Measurements from ENCODE around the gene KANSL1. TPM values are rescaled to one million over a fixed set of nuclear protein-coding genes. Genes with fewer than 3 reads are reported as not detected.

KANSL1 gene
- total and polyA plus RNA-seq, 2 experiments from 2014 or later = 49.0 to 206 TPM

- TF ChIP-seq ZNF462 (CRISPR knock-in tag; IDR thresholded peaks at IDR 0.05) = no peak
These were observed 51.6 kb downstream of the KANSL1 start (continued) for GRCh38 chr17:46141645-46142044.

DNA sequence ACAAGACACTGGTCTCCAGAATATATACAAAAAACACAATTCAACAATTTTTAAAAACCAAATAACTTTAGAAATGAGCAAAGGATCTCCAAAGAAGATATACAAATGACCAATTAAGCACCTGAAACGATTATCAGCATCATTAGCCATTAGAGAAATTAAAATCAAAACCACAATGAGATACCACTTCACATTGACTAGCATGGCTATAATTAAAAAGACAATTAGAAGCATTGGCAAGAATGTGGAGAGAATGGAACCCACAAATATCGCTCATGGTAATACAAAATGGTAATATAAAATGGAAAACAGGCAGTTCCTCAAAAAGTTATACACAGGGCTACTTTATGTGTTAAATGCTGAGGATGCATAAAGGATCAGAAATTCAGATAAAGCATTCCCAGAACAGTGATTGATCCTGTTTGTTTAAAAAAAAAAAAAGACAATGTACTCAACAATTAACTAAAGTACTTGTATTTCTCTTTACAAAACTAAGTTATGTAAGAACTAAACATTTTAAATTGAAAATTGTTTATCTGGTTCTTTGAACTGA is 52.5 kb downstream of the KANSL1 start:
- Histone ChIP-seq H2AFZ (no peak overlapping the region), H3F3A (replicated peaks; ENCODE audit: low read depth) (no peaks in the 10 kb centered on the region), H3K79me2 (replicated peaks; ENCODE audit: insufficient read depth) (peaks cover 100% of the 10 kb centered on the region), H3K9me2 (ENCODE audit: insufficient read depth) (no peaks in the 10 kb centered on the region), H3K4me2 (0 out of 2 replicates have a peak overlapping the region, but pooled peaks have one; percentile 0), H3K4me1 (ENCODE audit: insufficient read depth) (peaks cover 67% of the 10 kb centered on the region), H4K20me1 (replicated peaks; ENCODE audit: insufficient read depth) (peaks cover 87% of the 10 kb centered on the region), H3K27me3 (ENCODE audit: insufficient read depth) (no peaks in the 10 kb centered on the region), H3K4me3 (no peak overlapping the region), H3K27ac (ENCODE audit: low read depth) (no peak overlapping the region), H3K36me3 (ENCODE audit: insufficient read depth) (no peaks in the 10 kb centered on the region)
- Mint-ChIP-seq H3K27ac (no peak overlapping the region), H3K4me3 (no peak overlapping the region), H3K4me1 (peaks cover 71% of the 10 kb centered on the region), H3K36me3 (ENCODE audit: low read depth) (no peaks in the 10 kb centered on the region), H3K9me3 (no peaks in the 10 kb centered on the region), H3K27me3 (ENCODE audit: insufficient read depth, low read depth, poor library complexity) (no peaks in the 10 kb centered on the region)
- ATAC-seq (no peak), DNase-seq (ENCODE audit: low spot score) (no peak)
- TF ChIP-seq, protein P1, sequence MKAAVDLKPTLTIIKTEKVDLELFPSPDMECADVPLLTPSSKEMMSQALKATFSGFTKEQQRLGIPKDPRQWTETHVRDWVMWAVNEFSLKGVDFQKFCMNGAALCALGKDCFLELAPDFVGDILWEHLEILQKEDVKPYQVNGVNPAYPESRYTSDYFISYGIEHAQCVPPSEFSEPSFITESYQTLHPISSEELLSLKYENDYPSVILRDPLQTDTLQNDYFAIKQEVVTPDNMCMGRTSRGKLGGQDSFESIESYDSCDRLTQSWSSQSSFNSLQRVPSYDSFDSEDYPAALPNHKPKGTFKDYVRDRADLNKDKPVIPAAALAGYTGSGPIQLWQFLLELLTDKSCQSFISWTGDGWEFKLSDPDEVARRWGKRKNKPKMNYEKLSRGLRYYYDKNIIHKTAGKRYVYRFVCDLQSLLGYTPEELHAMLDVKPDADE (IDR thresholded peaks at IDR 0.05) = no peak
- TF ChIP-seq JUNB (IDR thresholded peaks at IDR 0.05; ENCODE audit: unreplicated experiment) (no peak), NANOG (IDR thresholded peaks at IDR 0.05; ENCODE audit: borderline replicate concordance) (no peak), ZNF331 (CRISPR knock-in tag; IDR thresholded peaks at IDR 0.05; ENCODE audit: low read depth) (no peak), EZH2 (IDR thresholded peaks at IDR 0.05; ENCODE audit: low read depth, unreplicated experiment) (no peak), POLR2AphosphoS5 (IDR thresholded peaks at IDR 0.05; ENCODE audit: low read depth) (no peak), REST (IDR thresholded peaks at IDR 0.05; ENCODE audit: unreplicated experiment) (no peak), EZH2phosphoT487 (IDR thresholded peaks at IDR 0.05; ENCODE audit: unreplicated experiment) (no peak)
- TF ChIP-seq, protein P2, sequence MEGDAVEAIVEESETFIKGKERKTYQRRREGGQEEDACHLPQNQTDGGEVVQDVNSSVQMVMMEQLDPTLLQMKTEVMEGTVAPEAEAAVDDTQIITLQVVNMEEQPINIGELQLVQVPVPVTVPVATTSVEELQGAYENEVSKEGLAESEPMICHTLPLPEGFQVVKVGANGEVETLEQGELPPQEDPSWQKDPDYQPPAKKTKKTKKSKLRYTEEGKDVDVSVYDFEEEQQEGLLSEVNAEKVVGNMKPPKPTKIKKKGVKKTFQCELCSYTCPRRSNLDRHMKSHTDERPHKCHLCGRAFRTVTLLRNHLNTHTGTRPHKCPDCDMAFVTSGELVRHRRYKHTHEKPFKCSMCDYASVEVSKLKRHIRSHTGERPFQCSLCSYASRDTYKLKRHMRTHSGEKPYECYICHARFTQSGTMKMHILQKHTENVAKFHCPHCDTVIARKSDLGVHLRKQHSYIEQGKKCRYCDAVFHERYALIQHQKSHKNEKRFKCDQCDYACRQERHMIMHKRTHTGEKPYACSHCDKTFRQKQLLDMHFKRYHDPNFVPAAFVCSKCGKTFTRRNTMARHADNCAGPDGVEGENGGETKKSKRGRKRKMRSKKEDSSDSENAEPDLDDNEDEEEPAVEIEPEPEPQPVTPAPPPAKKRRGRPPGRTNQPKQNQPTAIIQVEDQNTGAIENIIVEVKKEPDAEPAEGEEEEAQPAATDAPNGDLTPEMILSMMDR (conservative IDR thresholded peaks at IDR 0.05; ENCODE audit: low read depth in 2 of 2) = no peak
